Type B pancreatic cell (in vitro differentiated cells): ENCODE measurements around the gene RPTOR. TPM values are rescaled to one million over a fixed set of nuclear protein-coding genes. Genes with fewer than 3 reads are reported as not detected.

Experiments used
- DNase-seq: peaks from one replicate; pipeline ENCODE4 v3.0.0; 2021; ENCODE audit warnings: mixed read lengths; ENCODE audit not compliant: unreplicated experiment; ENCODE audit errors: extremely low spot score
- H3K27ac Mint-ChIP-seq: 2 replicates; pipeline ENCODE4 v1.8.0; 2021; ENCODE audit warnings: mild to moderate bottlenecking, mixed read lengths
- H3K27me3 Mint-ChIP-seq: 2 replicates; pipeline ENCODE4 v1.8.0; 2021; ENCODE audit warnings: mixed read lengths
- H3K36me3 Mint-ChIP-seq: 2 replicates; pipeline ENCODE4 v1.8.0; 2021; ENCODE audit warnings: mixed read lengths
- H3K4me1 Mint-ChIP-seq: one replicate; pipeline ENCODE4 v1.8.0; 2021; ENCODE audit warnings: mixed read lengths; ENCODE audit not compliant: unreplicated experiment
- H3K4me3 Mint-ChIP-seq: 2 replicates; pipeline ENCODE4 v1.8.0; 2021; ENCODE audit warnings: mild to moderate bottlenecking, mixed read lengths
- H3K9me3 Mint-ChIP-seq: 2 replicates; pipeline ENCODE4 v1.8.0; 2021; ENCODE audit warnings: mixed read lengths
- CTCF ChIP-seq: fragments of 200-600 bp; sonication (generic); conservative IDR thresholded peaks from 2 replicates; pipeline ENCODE4 v1.5.0; 2021; ENCODE audit warnings: antibody characterized with exemption, mild to moderate bottlenecking
- total RNA-seq: library from RNA; stranded (reverse); gene quantifications from 2 replicates; pipeline ENCODE4 v1.2.1, GENCODE V29; 2021; ENCODE audit warnings: low replicate concordance

RPTOR gene
- total RNA-seq, 1 donor from 2014 or later: 39.8 TPM

- no peak for TF ChIP-seq CTCF
- H3K9me3 Mint-ChIP-seq: no peaks in the 10 kb centered on the region
- no peaks in the 10 kb centered on the region for H3K4me1 Mint-ChIP-seq
- H3K27me3 Mint-ChIP-seq: no peaks in the 10 kb centered on the region
- DNase-seq: no peak
- no peak overlapping the region for H3K27ac Mint-ChIP-seq
- no peak overlapping the region for H3K4me3 Mint-ChIP-seq
- no peaks in the 10 kb centered on the region for H3K36me3 Mint-ChIP-seq
These were observed 416.3 kb downstream of the RPTOR start for GRCh38 chr17:80960797-80961452.

- DNase-seq: no peak
These were observed 417.1 kb downstream of the RPTOR start for GRCh38 chr17:80961541-80962330.

GRCh38 chr17:80962356-80963329, 418.0 kb downstream of the RPTOR start:
- no peaks in the 10 kb centered on the region for H3K36me3 Mint-ChIP-seq
- H3K27me3 Mint-ChIP-seq: no peaks in the 10 kb centered on the region
- H3K4me1 Mint-ChIP-seq: no peaks in the 10 kb centered on the region
- no peak for DNase-seq
- H3K4me3 Mint-ChIP-seq: no peak overlapping the region
- TF ChIP-seq CTCF: no peak
- H3K27ac Mint-ChIP-seq: no peak overlapping the region
- no peaks in the 10 kb centered on the region for H3K9me3 Mint-ChIP-seq

More at GRCh38 chr17:80961541-80962330, 417.1 kb downstream of the RPTOR start:
- no peak overlapping the region for H3K4me3 Mint-ChIP-seq
- no peaks in the 10 kb centered on the region for H3K4me1 Mint-ChIP-seq
- peak overlapping the region; percentile 48 for H3K27ac Mint-ChIP-seq
- no peaks in the 10 kb centered on the region for H3K27me3 Mint-ChIP-seq
- peak; percentile 37 for TF ChIP-seq CTCF
- H3K36me3 Mint-ChIP-seq: no peaks in the 10 kb centered on the region
- H3K9me3 Mint-ChIP-seq: no peaks in the 10 kb centered on the region

GRCh38 chr17:80963812-80964543, 419.3 kb downstream of the RPTOR start:
- Mint-ChIP-seq H3K36me3 (no peaks in the 10 kb centered on the region), H3K27me3 (no peaks in the 10 kb centered on the region), H3K4me3 (no peak overlapping the region), H3K9me3 (no peaks in the 10 kb centered on the region), H3K4me1 (peaks cover 4% of the 10 kb centered on the region), H3K27ac (no peak overlapping the region)
- TF ChIP-seq CTCF: no peak
- DNase-seq: no peak

- Mint-ChIP-seq H3K4me3 (no peak overlapping the region), H3K27me3 (no peaks in the 10 kb centered on the region), H3K4me1 (peaks cover 4% of the 10 kb centered on the region), H3K27ac (no peak overlapping the region), H3K36me3 (no peaks in the 10 kb centered on the region), H3K9me3 (no peaks in the 10 kb centered on the region)
- no peak for DNase-seq
- no peak for TF ChIP-seq CTCF
These were observed 419.9 kb downstream of the RPTOR start for GRCh38 chr17:80964544-80964856.
